GM20431 (cell line): ENCODE data around the gene VWA7.
"Not testable (repeated sequence)": the region's sequence is repeated elsewhere in the genome, so short reads cannot be mapped to it uniquely, and the experiment has no call there.

Experiments
- in situ Hi-C: fragments of 300-500 bp; cut with MseI, MboI; formaldehyde crosslinking; loops from one replicate; pipeline ENCODE4 v1.15.0; 2020; ENCODE audit warnings: low sequenced_read_pairs; ENCODE audit not compliant: unreplicated experiment

VWA7 gene

GRCh38 chr6:31801031-31801927 is 24.2 kb upstream of the VWA7 start:
- in situ Hi-C loops, result not testable (repeated sequence)

GRCh38 chr6:31799781-31800180 is 22.7 kb upstream of the VWA7 start:
- in situ Hi-C loops, result no loop called here

- in situ Hi-C loops, result no loop called here
Observed at GRCh38 chr6:31797588-31797987, 20.5 kb upstream of the VWA7 start.

- in situ Hi-C loops, result no loop called here
Observed at GRCh38 chr6:31796993-31797385, 19.9 kb upstream of the VWA7 start.

- in situ Hi-C loops, result no loop called here
Observed at GRCh38 chr6:31795616-31796298, 18.6 kb upstream of the VWA7 start, which contains the start of gene VARS1. Gene VARS1 (minus strand): TSS chr6:31795752. CDS start chr6:31795217, 535 bp downstream.

GRCh38 chr6:31794866-31795615 is 17.9 kb upstream of the VWA7 start:
- in situ Hi-C loops, result no loop called here

- in situ Hi-C loops, result no loop called here
Observed at GRCh38 chr6:31794294-31794865, 17.3 kb upstream of the VWA7 start.

- in situ Hi-C loops, result not testable (repeated sequence)
Observed at GRCh38 chr6:31793927-31794245, 16.8 kb upstream of the VWA7 start.

GRCh38 chr6:31792761-31793171 is 15.6 kb upstream of the VWA7 start:
- in situ Hi-C loops, result no loop called here

GRCh38 chr6:31792090-31792374 is 14.9 kb upstream of the VWA7 start:
- in situ Hi-C loops, result no loop called here

GRCh38 chr6:31791324-31792089 is 14.4 kb upstream of the VWA7 start:
- in situ Hi-C loops, result no loop called here

GRCh38 chr6:31785475-31785874 is 8.3 kb upstream of the VWA7 start:
- in situ Hi-C loops, result no loop called here

GRCh38 chr6:31784098-31784925 is 7.2 kb upstream of the VWA7 start:
- in situ Hi-C loops, result no loop called here

GRCh38 chr6:31782126-31782855 is 5.2 kb upstream of the VWA7 start:
- in situ Hi-C loops, result no loop called here

GRCh38 chr6:31781244-31782125 is 4.4 kb upstream of the VWA7 start:
- in situ Hi-C loops, result no loop called here

- in situ Hi-C loops, result no loop called here
Observed at GRCh38 chr6:31780507-31781243, 3.5 kb upstream of the VWA7 start.

- in situ Hi-C loops, result no loop called here
Observed at GRCh38 chr6:31779908-31780307, 2.8 kb upstream of the VWA7 start.
